Measurements from ENCODE around the gene FOXL2. TPM values are rescaled to one million over a fixed set of nuclear protein-coding genes. Genes with fewer than 3 reads are reported as not detected.

FOXL2 gene
- 0.21 and 0.24 TPM in 2 replicates for total RNA-seq
- long read RNA-seq = 0 reads

DNA sequence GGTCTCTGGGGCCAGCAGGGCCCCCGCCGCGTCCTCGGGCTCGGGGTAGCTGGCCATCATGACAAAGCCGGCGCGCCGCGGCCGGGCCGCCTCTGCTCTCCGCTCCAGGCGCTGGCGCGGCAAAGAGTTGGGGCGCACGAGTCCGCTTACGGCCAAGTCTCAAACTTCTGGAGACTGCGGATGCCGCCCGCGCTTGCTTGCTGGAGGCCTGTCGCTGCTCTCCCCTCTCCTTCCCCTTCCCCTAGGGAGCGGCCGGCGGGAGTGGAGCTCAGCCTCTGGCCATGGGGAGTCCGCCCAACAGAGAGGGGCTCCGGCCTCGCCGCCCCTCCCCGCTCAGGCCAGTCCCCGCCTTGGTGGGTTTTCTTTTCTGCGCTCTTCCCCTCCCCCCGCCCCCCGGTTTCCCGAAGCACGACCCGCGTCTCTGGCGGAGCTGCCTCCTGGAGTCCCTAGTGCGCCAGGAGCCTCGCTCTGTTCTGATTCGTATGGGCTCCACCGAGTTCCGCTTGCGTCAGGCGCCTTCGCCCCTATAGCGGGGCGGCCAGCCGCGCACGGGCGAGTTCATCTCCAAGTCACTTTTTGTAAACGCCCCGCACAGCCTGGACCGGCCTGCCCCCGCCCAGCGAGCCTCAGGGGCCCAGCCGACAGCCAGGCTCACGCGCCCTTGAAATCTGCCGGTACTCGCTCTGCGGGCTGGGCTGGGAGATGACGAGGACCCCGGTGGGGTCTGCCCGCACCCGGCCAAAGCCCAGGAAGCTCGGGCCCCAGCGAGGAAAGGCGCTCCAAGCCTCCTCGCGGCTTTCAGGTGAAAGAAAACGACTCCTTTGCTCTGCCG lies at the start of gene FOXL2, which contains the start of gene FOXL2NB:
Gene FOXL2 (minus strand): TSS at position 475 of the 832 bp plus-strand sequence. CDS start 415 bp downstream, at position 60.
Gene FOXL2NB (plus strand): TSS at position 555 of the 832 bp plus-strand sequence. CDS start 148 bp downstream, at position 703.
- H3K36me3 Mint-ChIP-seq (ENCODE audit: unreplicated experiment) = no peaks in the 10 kb centered on the region
- no peak for DNase-seq (ENCODE audit: extremely low spot score, unreplicated experiment)
- peaks cover 33% of the 10 kb centered on the region for H3K4me1 Mint-ChIP-seq (ENCODE audit: unreplicated experiment)
- H3K4me3 Mint-ChIP-seq (ENCODE audit: unreplicated experiment) = peak within 1 kb of the TSS; percentile 72
- H3K9me3 Mint-ChIP-seq (ENCODE audit: unreplicated experiment) = no peaks in the 10 kb centered on the region
- TF ChIP-seq, protein P1, sequence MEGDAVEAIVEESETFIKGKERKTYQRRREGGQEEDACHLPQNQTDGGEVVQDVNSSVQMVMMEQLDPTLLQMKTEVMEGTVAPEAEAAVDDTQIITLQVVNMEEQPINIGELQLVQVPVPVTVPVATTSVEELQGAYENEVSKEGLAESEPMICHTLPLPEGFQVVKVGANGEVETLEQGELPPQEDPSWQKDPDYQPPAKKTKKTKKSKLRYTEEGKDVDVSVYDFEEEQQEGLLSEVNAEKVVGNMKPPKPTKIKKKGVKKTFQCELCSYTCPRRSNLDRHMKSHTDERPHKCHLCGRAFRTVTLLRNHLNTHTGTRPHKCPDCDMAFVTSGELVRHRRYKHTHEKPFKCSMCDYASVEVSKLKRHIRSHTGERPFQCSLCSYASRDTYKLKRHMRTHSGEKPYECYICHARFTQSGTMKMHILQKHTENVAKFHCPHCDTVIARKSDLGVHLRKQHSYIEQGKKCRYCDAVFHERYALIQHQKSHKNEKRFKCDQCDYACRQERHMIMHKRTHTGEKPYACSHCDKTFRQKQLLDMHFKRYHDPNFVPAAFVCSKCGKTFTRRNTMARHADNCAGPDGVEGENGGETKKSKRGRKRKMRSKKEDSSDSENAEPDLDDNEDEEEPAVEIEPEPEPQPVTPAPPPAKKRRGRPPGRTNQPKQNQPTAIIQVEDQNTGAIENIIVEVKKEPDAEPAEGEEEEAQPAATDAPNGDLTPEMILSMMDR (IDR thresholded peaks at IDR 0.05) = no peak
- H3K27me3 Mint-ChIP-seq (ENCODE audit: unreplicated experiment) = peaks cover 82% of the 10 kb centered on the region
- H3K27ac Mint-ChIP-seq (ENCODE audit: unreplicated experiment) = no peak within 1 kb of the TSS

GRCh38 chr3:138995706-138996105 lies 48.8 kb upstream of the FOXL2 start:
- Mint-ChIP-seq H3K4me1 (ENCODE audit: unreplicated experiment) (no peaks in the 10 kb centered on the region), H3K27me3 (ENCODE audit: unreplicated experiment) (peaks cover 37% of the 10 kb centered on the region), H3K9me3 (ENCODE audit: unreplicated experiment) (no peaks in the 10 kb centered on the region)

DNA sequence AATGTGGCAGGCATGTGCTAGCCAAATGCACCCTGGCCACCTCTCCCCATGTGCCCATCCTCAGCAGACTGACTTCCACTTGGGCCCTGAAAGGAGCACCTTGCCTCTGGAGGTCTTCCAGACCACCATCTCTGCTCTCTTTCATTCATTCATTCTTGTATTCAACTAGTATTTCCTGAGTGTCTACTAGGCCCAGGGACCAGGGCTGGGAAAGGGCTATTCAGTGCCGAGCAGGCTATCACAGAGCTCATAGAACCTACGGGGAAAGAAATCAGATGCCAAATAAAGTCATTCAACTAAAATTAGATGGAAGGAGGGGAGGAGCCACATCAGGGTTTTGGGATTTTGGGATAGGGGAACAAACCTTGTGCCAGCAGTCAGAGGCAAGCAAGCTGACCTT lies 40.2 kb upstream of the FOXL2 start:
- H3K4me3 Mint-ChIP-seq (ENCODE audit: unreplicated experiment) = no peak overlapping the region
- DNase-seq (ENCODE audit: extremely low spot score, unreplicated experiment) = no peak
- H3K27ac Mint-ChIP-seq (ENCODE audit: unreplicated experiment) = no peak overlapping the region
- H3K9me3 Mint-ChIP-seq (ENCODE audit: unreplicated experiment) = no peaks in the 10 kb centered on the region
- TF ChIP-seq, protein P1 (IDR thresholded peaks at IDR 0.05) = no peak
- no peaks in the 10 kb centered on the region for H3K4me1 Mint-ChIP-seq (ENCODE audit: unreplicated experiment)
- no peaks in the 10 kb centered on the region for H3K36me3 Mint-ChIP-seq (ENCODE audit: unreplicated experiment)
- H3K27me3 Mint-ChIP-seq (ENCODE audit: unreplicated experiment) = peaks cover 20% of the 10 kb centered on the region

More at GRCh38 chr3:138995706-138996105, 48.8 kb upstream of the FOXL2 start:
- no peak for DNase-seq (ENCODE audit: extremely low spot score, unreplicated experiment)
- no peaks in the 10 kb centered on the region for H3K36me3 Mint-ChIP-seq (ENCODE audit: unreplicated experiment)
- TF ChIP-seq, protein P1 (IDR thresholded peaks at IDR 0.05) = no peak
- no peak overlapping the region for H3K4me3 Mint-ChIP-seq (ENCODE audit: unreplicated experiment)
- no peak overlapping the region for H3K27ac Mint-ChIP-seq (ENCODE audit: unreplicated experiment)

- no peaks in the 10 kb centered on the region for H3K9me3 Mint-ChIP-seq (ENCODE audit: unreplicated experiment)
- no peaks in the 10 kb centered on the region for H3K36me3 Mint-ChIP-seq (ENCODE audit: unreplicated experiment)
- TF ChIP-seq, protein P1 (IDR thresholded peaks at IDR 0.05) = no peak
- H3K4me3 Mint-ChIP-seq (ENCODE audit: unreplicated experiment) = no peak overlapping the region
- no peak for DNase-seq (ENCODE audit: extremely low spot score, unreplicated experiment)
- peaks cover 25% of the 10 kb centered on the region for H3K27me3 Mint-ChIP-seq (ENCODE audit: unreplicated experiment)
- H3K4me1 Mint-ChIP-seq (ENCODE audit: unreplicated experiment) = no peaks in the 10 kb centered on the region
- no peak overlapping the region for H3K27ac Mint-ChIP-seq (ENCODE audit: unreplicated experiment)
Measured at GRCh38 chr3:138985932-138986331, 39.0 kb upstream of the FOXL2 start.

DNA sequence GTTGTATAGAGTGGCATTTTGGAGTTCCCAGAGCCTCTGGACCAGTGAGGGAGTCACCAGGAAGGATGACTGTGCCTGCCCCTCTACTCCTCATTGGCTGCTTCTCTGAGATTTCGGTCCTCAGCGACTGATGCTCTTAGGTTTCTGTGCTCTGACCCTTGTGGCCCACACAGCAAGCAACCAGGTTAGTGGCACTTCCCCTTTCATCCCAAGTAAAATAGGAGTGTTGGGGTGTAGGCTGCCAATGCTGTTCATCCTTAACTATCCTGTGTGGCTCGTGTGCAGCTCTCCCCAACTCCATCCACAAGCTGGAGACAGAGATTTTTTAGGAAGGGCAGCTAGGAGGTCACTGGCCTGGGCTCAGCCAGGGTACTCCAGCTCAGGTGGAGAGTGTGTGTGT lies 37.9 kb upstream of the FOXL2 start:
- Mint-ChIP-seq H3K4me1 (ENCODE audit: unreplicated experiment) (no peaks in the 10 kb centered on the region), H3K27me3 (ENCODE audit: unreplicated experiment) (peaks cover 32% of the 10 kb centered on the region), H3K9me3 (ENCODE audit: unreplicated experiment) (no peaks in the 10 kb centered on the region), H3K27ac (ENCODE audit: unreplicated experiment) (no peak overlapping the region), H3K36me3 (ENCODE audit: unreplicated experiment) (no peaks in the 10 kb centered on the region), H3K4me3 (ENCODE audit: unreplicated experiment) (no peak overlapping the region)
- no peak for DNase-seq (ENCODE audit: extremely low spot score, unreplicated experiment)
- TF ChIP-seq, protein P1 (IDR thresholded peaks at IDR 0.05) = no peak

All from osteocyte (in vitro differentiated cells).